Activated T-cell treated with anti-CD3 and anti-CD28 coated beads for 1 hour (primary cell): Measurements from ENCODE around the gene SMAD1.
"Not testable (repeated sequence)": the region's sequence is repeated elsewhere in the genome, so short reads cannot be mapped to it uniquely, and the experiment has no call there.

Source experiments
- DNase-seq: peaks from one replicate; pipeline ENCODE4 v3.0.0-alpha.2; 2020; ENCODE audit warnings: low read depth

The SMAD1 gene

DNA sequence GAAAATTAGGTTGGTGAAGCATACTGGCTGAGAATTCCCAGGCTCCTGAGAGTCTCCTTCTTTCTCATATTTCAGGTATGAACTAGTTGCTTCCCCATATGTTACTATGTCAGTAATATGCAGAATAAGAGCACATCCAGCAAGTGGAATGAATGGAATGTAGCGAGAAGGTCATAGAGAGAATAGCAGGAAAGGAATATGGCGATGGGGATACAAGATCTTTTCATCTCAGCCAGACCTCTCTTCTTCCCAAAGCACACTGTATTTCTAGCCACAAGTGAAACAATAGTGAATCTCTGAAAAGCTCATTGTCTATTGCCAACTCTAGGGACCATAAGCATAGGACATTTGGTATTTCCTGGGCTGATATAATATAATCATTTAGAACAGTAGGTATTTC lies 82.9 kb downstream of the SMAD1 start:
- DNase-seq = no peak

- no peak for DNase-seq
Observed at GRCh38 chr4:145565328-145565727, 83.7 kb downstream of the SMAD1 start.

- DNase-seq = no peak
Observed at GRCh38 chr4:145566086-145566708, 84.5 kb downstream of the SMAD1 start.

- DNase-seq = no peak
Observed at GRCh38 chr4:145566768-145567167, 85.1 kb downstream of the SMAD1 start.

GRCh38 chr4:145567516-145567915 lies 85.9 kb downstream of the SMAD1 start:
- no peak for DNase-seq

GRCh38 chr4:145574546-145574945 lies 92.9 kb downstream of the SMAD1 start:
- DNase-seq = not testable (repeated sequence)

- DNase-seq = no peak
Observed at GRCh38 chr4:145580906-145581305, 99.3 kb downstream of the SMAD1 start.

GRCh38 chr4:145583191-145584055 lies 101.8 kb downstream of the SMAD1 start:
- DNase-seq = no peak

- no peak for DNase-seq
Observed at GRCh38 chr4:145587088-145587754, 105.6 kb downstream of the SMAD1 start.

GRCh38 chr4:145589381-145589780 lies 107.7 kb downstream of the SMAD1 start:
- DNase-seq = not testable (repeated sequence)

DNA sequence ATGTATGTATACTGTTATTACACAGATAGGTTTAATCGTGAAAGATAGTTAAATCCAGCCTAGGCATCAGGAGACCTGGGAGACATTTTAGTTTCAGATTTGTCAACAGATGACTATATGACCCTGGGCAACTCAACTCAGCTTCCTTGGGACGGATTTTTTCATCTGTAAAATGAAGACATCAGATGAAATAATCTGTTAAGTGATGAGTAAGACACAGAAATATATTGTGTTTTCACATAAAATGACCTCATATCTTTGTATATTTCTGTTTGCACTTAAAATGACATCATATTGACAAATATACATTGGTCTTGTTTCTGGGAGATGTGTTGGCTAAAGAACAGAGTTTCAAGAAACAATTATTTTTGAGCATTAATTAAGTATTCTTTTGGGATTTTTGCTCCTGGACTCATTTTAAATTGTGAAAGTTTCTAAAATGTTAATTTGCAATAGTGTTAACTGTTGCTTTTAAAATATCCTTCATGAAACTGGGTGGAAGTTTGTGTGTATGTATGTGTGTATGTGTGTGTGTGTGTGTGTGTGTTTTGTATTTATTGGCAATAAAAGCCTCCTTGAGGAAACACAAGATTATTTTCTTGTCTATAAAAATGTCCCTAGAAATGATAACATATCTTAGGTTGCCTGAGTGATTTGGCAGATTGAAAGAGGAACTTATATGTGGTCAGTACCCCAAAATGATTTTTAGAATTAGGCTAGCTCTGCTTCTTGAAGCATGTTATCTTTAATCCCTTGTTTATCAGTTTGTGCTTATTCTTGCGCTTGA lies 108.5 kb downstream of the SMAD1 start:
- DNase-seq = no peak

DNA sequence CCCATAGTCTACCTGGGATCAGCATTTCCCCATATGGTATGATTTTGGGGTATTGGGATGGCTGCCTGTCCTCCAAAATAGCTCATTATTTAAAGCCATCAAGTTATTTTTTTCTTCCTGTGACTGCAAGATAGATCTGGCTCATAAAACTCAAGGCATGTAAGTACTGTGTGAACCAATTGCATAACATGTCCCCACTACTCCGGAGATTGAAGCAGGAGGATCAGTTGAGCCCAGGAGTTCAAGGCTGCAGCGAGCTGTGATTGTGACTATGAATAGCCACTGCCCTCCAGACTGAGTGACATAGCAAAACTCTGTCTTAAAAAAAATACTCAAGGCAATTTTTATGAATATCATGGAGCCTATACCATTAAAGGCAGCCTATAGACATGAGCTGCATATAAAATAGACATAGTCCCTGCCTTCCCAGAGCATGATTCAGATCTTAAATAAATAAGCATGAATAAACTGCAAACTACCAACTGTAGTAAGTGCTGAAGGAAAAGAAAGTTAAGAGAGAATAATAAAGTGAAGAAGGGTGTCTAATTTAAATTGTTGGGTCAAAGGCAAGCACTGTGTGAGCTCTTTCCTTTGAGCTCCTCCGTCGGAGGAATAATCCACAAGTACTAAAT lies 120.6 kb downstream of the SMAD1 start:
- DNase-seq = no peak

- no peak for DNase-seq
Observed at GRCh38 chr4:145605941-145606340, 124.3 kb downstream of the SMAD1 start.
